ENCODE measurements around the gene ARHGEF11.

ARHGEF11 gene

DNA sequence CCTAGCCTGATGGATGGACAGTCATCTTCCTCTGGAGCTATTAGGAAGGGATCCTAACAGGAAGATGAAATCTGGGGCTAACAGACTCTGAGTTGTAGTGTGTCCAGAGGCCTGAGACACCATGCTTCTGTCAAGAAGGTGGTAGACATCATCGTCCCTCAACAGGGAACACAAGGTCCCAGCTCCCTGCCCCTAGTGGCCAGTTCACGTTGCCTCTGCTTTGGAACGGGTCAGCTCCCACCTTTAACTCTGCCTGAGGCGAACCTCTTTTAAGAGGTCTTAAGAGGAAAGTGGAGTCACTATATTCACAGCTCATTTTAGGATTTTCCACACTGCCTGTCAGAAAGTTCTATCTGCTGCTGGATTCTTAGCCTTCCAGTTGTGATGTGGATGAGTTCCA lies 96.8 kb downstream of the ARHGEF11 start:
- TF ChIP-seq, protein P1, sequence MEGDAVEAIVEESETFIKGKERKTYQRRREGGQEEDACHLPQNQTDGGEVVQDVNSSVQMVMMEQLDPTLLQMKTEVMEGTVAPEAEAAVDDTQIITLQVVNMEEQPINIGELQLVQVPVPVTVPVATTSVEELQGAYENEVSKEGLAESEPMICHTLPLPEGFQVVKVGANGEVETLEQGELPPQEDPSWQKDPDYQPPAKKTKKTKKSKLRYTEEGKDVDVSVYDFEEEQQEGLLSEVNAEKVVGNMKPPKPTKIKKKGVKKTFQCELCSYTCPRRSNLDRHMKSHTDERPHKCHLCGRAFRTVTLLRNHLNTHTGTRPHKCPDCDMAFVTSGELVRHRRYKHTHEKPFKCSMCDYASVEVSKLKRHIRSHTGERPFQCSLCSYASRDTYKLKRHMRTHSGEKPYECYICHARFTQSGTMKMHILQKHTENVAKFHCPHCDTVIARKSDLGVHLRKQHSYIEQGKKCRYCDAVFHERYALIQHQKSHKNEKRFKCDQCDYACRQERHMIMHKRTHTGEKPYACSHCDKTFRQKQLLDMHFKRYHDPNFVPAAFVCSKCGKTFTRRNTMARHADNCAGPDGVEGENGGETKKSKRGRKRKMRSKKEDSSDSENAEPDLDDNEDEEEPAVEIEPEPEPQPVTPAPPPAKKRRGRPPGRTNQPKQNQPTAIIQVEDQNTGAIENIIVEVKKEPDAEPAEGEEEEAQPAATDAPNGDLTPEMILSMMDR (IDR thresholded peaks at IDR 0.05; ENCODE audit: low read depth, low read length), result peak; percentile 74
- no peaks in the 10 kb centered on the region for H3K27me3 ChIP-seq (ENCODE audit: insufficient read depth, low read depth, severe bottlenecking)
- no peak overlapping the region for H3K27ac ChIP-seq
- H3K4me3 ChIP-seq (ENCODE audit: low read depth, low read length), result no peak overlapping the region
- DNase-seq, result no peak
- no peaks in the 10 kb centered on the region for H3K9me3 ChIP-seq (ENCODE audit: severe bottlenecking)
- H3K36me3 ChIP-seq, result peaks cover 98% of the 10 kb centered on the region

DNA sequence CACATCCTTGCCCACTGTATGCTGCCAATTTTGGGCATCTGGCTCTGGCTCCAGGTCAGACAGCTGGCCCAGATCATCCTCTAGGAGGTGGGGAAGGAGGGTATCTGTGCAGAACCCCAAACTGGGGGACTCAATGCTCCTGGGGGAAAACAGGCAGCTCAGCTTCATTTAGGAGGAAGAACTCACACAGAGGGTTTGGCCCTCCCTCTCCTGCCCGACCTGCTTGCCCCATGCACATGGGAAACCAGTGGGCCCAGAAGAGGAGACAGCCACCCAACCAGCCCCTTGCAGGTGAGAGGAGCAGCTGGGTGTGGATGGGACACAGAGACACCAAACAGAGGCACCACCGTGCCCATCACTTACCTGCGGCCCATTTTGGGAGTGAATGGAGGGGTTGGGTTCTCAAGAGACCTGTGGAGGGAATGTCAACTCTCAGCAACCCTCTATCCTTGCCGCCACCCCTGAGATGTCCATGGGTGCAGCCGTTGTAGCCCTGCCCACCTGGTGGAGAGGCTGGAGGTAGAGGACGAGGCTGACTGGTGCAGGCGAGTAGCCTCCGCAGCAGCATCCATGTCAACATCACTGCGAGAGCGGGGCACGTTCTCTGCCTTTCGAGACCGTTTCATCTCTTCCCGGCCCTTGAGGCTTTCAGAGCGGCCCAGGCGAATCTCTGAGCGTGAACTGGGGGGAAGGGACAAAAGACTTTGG lies 97.6 kb downstream of the ARHGEF11 start:
- TF ChIP-seq, protein P1 (IDR thresholded peaks at IDR 0.05; ENCODE audit: low read depth, low read length), result no peak
- Histone ChIP-seq H3K9me3 (ENCODE audit: severe bottlenecking) (no peaks in the 10 kb centered on the region), H3K36me3 (peaks cover 98% of the 10 kb centered on the region), H3K4me3 (ENCODE audit: low read depth, low read length) (no peak overlapping the region), H3K27me3 (ENCODE audit: insufficient read depth, low read depth, severe bottlenecking) (no peaks in the 10 kb centered on the region), H3K27ac (no peak overlapping the region)
- no peak for DNase-seq

DNA sequence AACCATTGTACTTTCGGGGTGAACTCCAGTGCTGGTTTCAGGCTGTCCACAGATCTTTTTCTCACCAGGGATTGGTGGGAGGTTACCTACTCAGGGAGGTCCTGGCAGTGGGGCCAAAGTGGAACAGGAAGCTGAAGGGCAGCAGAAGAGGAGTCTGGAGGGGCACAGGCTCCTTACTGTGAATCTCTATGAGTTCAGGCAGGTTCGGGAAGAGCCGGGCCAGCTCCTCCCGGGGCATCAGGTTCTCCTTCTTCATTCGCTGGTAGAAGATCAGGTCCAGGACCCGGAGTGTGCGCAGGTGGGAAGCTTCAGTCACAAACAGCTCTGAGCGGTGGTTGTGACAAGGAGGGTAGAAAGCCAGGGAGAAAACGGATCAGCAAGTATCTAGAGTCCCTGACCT lies 98.4 kb downstream of the ARHGEF11 start:
- TF ChIP-seq, protein P1 (IDR thresholded peaks at IDR 0.05; ENCODE audit: low read depth, low read length), result no peak
- Histone ChIP-seq H3K27ac (no peak overlapping the region), H3K27me3 (ENCODE audit: insufficient read depth, low read depth, severe bottlenecking) (no peaks in the 10 kb centered on the region), H3K36me3 (peaks cover 98% of the 10 kb centered on the region), H3K4me3 (ENCODE audit: low read depth, low read length) (no peak overlapping the region), H3K9me3 (ENCODE audit: severe bottlenecking) (no peaks in the 10 kb centered on the region)
- no peak for DNase-seq

DNA sequence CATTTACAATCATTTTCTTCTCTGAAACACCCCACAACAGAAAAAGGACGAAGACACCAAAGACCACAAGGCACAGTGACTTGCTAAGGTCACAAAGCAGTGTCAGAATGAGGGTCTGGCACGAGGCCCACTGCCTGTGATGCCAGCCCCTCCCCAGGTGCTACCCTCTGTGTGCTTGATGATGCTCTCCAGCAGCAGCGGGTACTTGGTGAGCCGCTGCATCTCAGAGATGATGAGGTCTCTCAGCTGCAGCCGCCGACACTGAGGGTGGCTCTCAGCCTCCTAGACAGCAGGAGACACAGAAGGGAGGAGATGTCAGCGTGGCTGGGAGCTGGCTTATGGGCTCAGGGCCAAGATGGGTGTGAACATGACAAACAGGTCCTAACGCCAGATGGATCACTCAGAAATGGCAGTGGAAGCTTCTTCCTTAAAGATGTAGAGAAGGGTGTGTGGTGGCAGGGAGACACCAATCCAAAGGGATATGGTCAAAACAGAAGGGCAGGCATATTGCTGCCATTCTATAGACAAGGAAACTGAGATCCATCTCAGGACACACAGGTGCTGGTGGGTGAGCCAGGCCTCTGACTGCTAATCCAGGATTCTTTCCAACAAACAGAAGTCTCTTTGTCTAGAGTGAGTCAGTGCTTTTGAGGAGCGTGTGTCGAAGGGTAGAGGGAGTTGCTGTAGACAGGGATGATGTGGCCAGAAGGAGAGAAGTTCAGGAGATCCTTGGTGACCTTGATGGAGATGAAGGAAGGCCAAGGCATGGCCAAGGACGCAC lies 99.5 kb downstream of the ARHGEF11 start:
- H3K27me3 ChIP-seq (ENCODE audit: insufficient read depth, low read depth, severe bottlenecking), result no peaks in the 10 kb centered on the region
- no peak for DNase-seq
- H3K27ac ChIP-seq, result no peak overlapping the region
- no peak overlapping the region for H3K4me3 ChIP-seq (ENCODE audit: low read depth, low read length)
- H3K9me3 ChIP-seq (ENCODE audit: severe bottlenecking), result no peaks in the 10 kb centered on the region
- TF ChIP-seq, protein P1 (IDR thresholded peaks at IDR 0.05; ENCODE audit: low read depth, low read length), result no peak
- peaks cover 98% of the 10 kb centered on the region for H3K36me3 ChIP-seq

DNA sequence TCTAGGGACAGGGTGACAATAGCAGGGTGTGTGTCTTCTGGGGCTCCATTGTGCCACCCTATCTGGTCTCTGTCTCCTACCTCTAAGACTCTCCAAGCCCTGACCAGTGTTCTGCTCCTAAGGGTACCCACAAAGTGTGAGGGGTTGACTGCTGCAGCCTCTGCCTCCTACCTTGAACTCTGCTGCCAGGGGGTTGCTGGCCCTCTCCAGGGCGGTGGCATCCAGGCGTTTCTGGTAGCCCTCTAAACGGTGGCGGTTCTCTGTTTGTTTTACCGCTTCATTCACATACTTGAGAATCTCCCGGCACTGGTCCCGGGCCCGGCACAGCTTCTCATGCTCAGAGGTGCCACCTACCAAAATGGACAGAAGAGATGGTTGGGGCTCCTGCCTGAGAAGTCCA lies 100.7 kb downstream of the ARHGEF11 start:
- H3K4me3 ChIP-seq (ENCODE audit: low read depth, low read length), result no peak overlapping the region
- no peaks in the 10 kb centered on the region for H3K9me3 ChIP-seq (ENCODE audit: severe bottlenecking)
- TF ChIP-seq, protein P1 (IDR thresholded peaks at IDR 0.05; ENCODE audit: low read depth, low read length), result no peak
- DNase-seq, result no peak
- peaks cover 99% of the 10 kb centered on the region for H3K36me3 ChIP-seq
- H3K27me3 ChIP-seq (ENCODE audit: insufficient read depth, low read depth, severe bottlenecking), result no peaks in the 10 kb centered on the region
- H3K27ac ChIP-seq, result no peak overlapping the region
